Endodermal cell (in vitro differentiated cells): ENCODE results near the gene TNKS2. TPM values are rescaled to one million over a fixed set of nuclear protein-coding genes. Genes with fewer than 3 reads are reported as not detected.

Experiments used
- DNase-seq: peaks from one replicate; pipeline ENCODE4 v3.0.0-alpha.2; 2017
- H3K27ac ChIP-seq: 2 replicates; pipeline ENCODE4 v1.5.1; 2013; ENCODE audit warnings: mild to moderate bottlenecking, low read depth, low read length, moderate library complexity
- H3K27me3 ChIP-seq: 2 replicates; pipeline ENCODE4 v1.6.1; 2013; ENCODE audit warnings: mild to moderate bottlenecking, low read length, moderate library complexity; ENCODE audit not compliant: insufficient read depth, control insufficient read depth, poor library complexity, severe bottlenecking
- H3K36me3 ChIP-seq: 2 replicates; pipeline ENCODE4 v1.7.0; 2013; ENCODE audit warnings: mild to moderate bottlenecking, low read length, moderate library complexity; ENCODE audit not compliant: control insufficient read depth, insufficient read depth
- H3K4me1 ChIP-seq: one replicate; pipeline ENCODE4 v1.7.0; 2013; ENCODE audit warnings: low read length; ENCODE audit not compliant: control insufficient read depth, insufficient read depth
- H3K4me3 ChIP-seq: 2 replicates; pipeline ENCODE4 v1.5.1; 2013; ENCODE audit warnings: mild to moderate bottlenecking, low read length, moderate library complexity
- H3K9ac ChIP-seq: 2 replicates; pipeline ENCODE4 v1.6.1; 2013; ENCODE audit warnings: mild to moderate bottlenecking, low read length, moderate library complexity; ENCODE audit not compliant: poor library complexity, severe bottlenecking; ENCODE audit errors: extremely low read depth
- H3K9me3 ChIP-seq: 2 replicates; pipeline ENCODE4 v1.6.1; 2013; ENCODE audit warnings: mild to moderate bottlenecking, low read length, moderate library complexity; ENCODE audit not compliant: control insufficient read depth
- H3K27ac Mint-ChIP-seq: 2 replicates; pipeline ENCODE4 v1.8.0; 2020; ENCODE audit warnings: mixed read lengths
- H3K27me3 Mint-ChIP-seq: 2 replicates; pipeline ENCODE4 v1.8.0; 2021; ENCODE audit warnings: mild to moderate bottlenecking, mixed read lengths; ENCODE audit not compliant: insufficient read depth
- H3K36me3 Mint-ChIP-seq: 2 replicates; pipeline ENCODE4 v1.8.0; 2020; ENCODE audit warnings: low read depth, mixed read lengths
- H3K4me1 Mint-ChIP-seq: 2 replicates; pipeline ENCODE4 v1.8.0; 2020; ENCODE audit warnings: mixed read lengths
- H3K4me3 Mint-ChIP-seq: 2 replicates; pipeline ENCODE4 v1.8.0; 2020; ENCODE audit warnings: mild to moderate bottlenecking, moderate library complexity, mixed read lengths
- H3K9me3 Mint-ChIP-seq: 2 replicates; pipeline ENCODE4 v1.8.0; 2020; ENCODE audit warnings: mild to moderate bottlenecking, mixed read lengths
- CTCF ChIP-seq: fragments of 200-600 bp; sonication (generic); conservative IDR thresholded peaks from 2 replicates; pipeline ENCODE4 v1.5.0; 2021; ENCODE audit warnings: antibody characterized with exemption, mild to moderate bottlenecking
- WGBS, 2 experiments: methylation state at CpG; one replicate each; pipeline versions ENCODE4 v1.1.5 to v1.1.7; 2013; ENCODE audit warnings: missing lambda C conversion rate in 2 of 2, mixed read lengths in 1 of 2; ENCODE audit not compliant: insufficient coverage in 1 of 2, insufficient read length in 1 of 2; 5-methylcytosine and 5-hydroxymethylcytosine counted together
- total RNA-seq, 2 donors: library from RNA; stranded (reverse); fragmentation: NEBNext Ultra II Directional in 1 of 2; extraction: Animal tissue kit (Norgen Biotek cat#: 25700) in 1 of 2; gene quantifications; 2 replicates in 1 of 2; 3 replicates in 1 of 2; pipeline ENCODE4 v1.2.1, GENCODE V29; 2021

TNKS2 gene
- total RNA-seq, 2 donors from 2014 or later = 51.3 to 59.9 TPM

DNA sequence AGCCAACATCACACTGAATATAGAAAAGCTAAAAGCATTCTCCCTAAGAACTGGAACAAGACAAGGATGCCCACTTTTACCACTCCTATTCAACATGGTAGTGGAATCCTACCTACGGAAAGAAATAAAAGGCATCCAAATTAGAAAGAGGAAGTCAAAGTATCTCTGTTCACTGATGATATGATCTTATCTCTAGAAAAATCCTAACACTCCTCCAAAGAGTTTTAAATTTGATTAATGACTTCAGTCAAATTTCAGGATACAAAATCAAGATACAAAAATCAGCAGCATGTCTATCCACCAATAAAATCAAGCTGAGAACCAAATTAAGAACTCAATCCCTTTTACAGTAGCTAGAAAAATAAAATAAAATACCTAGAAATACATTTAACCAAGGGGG is 35.3 kb upstream of the TNKS2 start:
- H3K36me3 Mint-ChIP-seq = no peaks in the 10 kb centered on the region
- H3K27me3 Mint-ChIP-seq = no peaks in the 10 kb centered on the region
- no peaks in the 10 kb centered on the region for H3K4me1 ChIP-seq
- no peak overlapping the region for H3K27ac Mint-ChIP-seq
- no peaks in the 10 kb centered on the region for H3K36me3 ChIP-seq
- H3K9ac ChIP-seq = no peak overlapping the region
- no peak overlapping the region for H3K4me3 ChIP-seq
- no peak for TF ChIP-seq CTCF
- no peaks in the 10 kb centered on the region for H3K27me3 ChIP-seq
- WGBS, 2 experiments = 89% methylated on average over 1 of the region's 1 CpG; no CpG with 5 or more reads in 1 of the 2 experiments
- H3K9me3 Mint-ChIP-seq = peaks cover 5% of the 10 kb centered on the region
- no peak for DNase-seq
- H3K4me1 Mint-ChIP-seq = no peaks in the 10 kb centered on the region
- peaks cover 5% of the 10 kb centered on the region for H3K9me3 ChIP-seq
- no peak overlapping the region for H3K27ac ChIP-seq
- H3K4me3 Mint-ChIP-seq = no peak overlapping the region

- H3K27me3 Mint-ChIP-seq = no peaks in the 10 kb centered on the region
- Histone ChIP-seq H3K27me3 (no peaks in the 10 kb centered on the region), H3K36me3 (no peaks in the 10 kb centered on the region), H3K4me1 (no peaks in the 10 kb centered on the region), H3K9me3 (no peaks in the 10 kb centered on the region), H3K27ac (no peak overlapping the region), H3K4me3 (no peak overlapping the region), H3K9ac (no peak overlapping the region)
- peaks cover 3% of the 10 kb centered on the region for H3K9me3 Mint-ChIP-seq
- H3K4me3 Mint-ChIP-seq = no peak overlapping the region
- WGBS, 2 experiments = 93 to 100% methylated on average over 4 to 7 of the region's 7 CpGs
- no peaks in the 10 kb centered on the region for H3K4me1 Mint-ChIP-seq
- no peaks in the 10 kb centered on the region for H3K36me3 Mint-ChIP-seq
- no peak for TF ChIP-seq CTCF
- no peak for DNase-seq
- no peak overlapping the region for H3K27ac Mint-ChIP-seq
Measured at GRCh38 chr10:91766676-91767075, 31.6 kb upstream of the TNKS2 start.

DNA sequence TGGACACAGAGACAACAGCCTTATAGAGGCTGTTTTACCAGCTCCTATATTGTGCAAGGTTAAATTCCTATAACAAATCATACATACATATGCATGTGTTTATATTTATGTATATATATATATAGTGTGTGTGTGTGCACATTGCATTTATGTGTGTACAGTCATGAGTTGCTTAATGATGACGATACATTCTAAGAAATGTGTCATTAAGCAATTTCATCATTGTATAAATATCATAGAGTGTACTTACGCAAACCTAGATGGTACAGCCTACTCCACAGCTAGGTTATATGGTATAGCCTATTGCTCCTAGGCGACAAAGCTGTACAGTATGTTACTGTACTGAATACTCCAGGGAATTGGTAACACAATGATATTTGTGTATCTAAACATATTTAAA is 30.1 kb upstream of the TNKS2 start:
- DNase-seq = no peak
- H3K27ac Mint-ChIP-seq = no peak overlapping the region
- TF ChIP-seq CTCF = no peak
- no peaks in the 10 kb centered on the region for H3K27me3 ChIP-seq
- no peak overlapping the region for H3K4me3 ChIP-seq
- H3K36me3 ChIP-seq = no peaks in the 10 kb centered on the region
- H3K4me1 ChIP-seq = no peaks in the 10 kb centered on the region
- H3K4me1 Mint-ChIP-seq = no peaks in the 10 kb centered on the region
- H3K27ac ChIP-seq = no peak overlapping the region
- 67 to 100% methylated on average over 1 to 2 of the region's 3 CpGs for WGBS, 2 experiments
- no peaks in the 10 kb centered on the region for H3K27me3 Mint-ChIP-seq
- no peaks in the 10 kb centered on the region for H3K36me3 Mint-ChIP-seq
- H3K4me3 Mint-ChIP-seq = no peak overlapping the region
- peaks cover 3% of the 10 kb centered on the region for H3K9me3 Mint-ChIP-seq
- peaks cover 4% of the 10 kb centered on the region for H3K9me3 ChIP-seq
- H3K9ac ChIP-seq = no peak overlapping the region
